Measurements from ENCODE around the gene GAST.
"Not testable (repeated sequence)": the region's sequence is repeated elsewhere in the genome, so short reads cannot be mapped to it uniquely, and the experiment has no call there.

Gene GAST

GRCh38 chr17:41697122-41697962 lies 14.8 kb upstream of the GAST start:
- intact Hi-C loops (cut with DNase I), result no loop called here
- peak in 39 of 42 donors; percentile 22 to 83 (median 55) for DNase-seq

DNA sequence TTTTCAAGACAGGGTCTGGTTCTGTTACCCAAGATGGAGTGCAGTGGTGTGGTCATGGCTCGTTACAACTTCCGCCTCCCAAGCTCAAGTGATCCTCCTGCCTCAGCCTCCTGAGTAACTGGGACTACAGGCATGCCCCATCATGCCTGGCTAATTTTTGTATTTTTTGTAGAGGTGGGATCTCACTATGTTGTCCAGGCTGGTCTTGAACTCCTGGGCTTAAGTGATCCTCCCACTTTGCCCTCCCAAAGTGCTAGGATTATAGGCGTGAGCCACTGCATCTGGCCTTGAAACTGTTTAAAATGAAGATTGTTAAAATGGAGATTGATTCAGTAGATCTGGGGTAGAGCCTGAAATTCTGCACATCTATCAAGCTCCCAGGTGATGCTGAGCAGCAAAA lies 11.3 kb upstream of the GAST start:
- DNase-seq; intact Hi-C loops (cut with DNase I): not testable (repeated sequence)

DNA sequence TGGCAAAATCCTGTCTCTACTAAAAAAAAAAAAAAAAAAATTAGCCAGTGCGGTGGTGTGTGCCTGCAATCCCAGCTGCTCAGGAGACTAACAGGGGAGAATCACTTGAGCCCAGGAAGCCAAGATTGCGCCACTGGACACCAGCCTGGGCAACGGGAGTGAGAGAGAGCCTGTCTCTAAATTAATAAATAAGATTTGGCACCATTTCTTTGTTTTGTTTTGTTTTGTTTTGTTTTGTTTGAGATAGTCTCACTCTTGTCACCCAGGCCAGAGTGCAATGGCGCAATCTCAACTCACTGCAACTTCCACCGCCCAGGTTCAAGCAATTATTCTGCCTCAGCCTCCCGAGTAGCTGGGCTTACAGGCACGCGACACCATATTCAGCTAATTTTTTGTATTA lies 9.4 kb upstream of the GAST start:
- no peak for DNase-seq
- intact Hi-C loops (cut with DNase I), result no loop called here

GRCh38 chr17:41705271-41705991 lies 6.7 kb upstream of the GAST start:
- intact Hi-C loops (cut with DNase I), result no loop called here
- peak in 10 of 42 donors; percentile 10 to 68 (median 32) for DNase-seq

DNA sequence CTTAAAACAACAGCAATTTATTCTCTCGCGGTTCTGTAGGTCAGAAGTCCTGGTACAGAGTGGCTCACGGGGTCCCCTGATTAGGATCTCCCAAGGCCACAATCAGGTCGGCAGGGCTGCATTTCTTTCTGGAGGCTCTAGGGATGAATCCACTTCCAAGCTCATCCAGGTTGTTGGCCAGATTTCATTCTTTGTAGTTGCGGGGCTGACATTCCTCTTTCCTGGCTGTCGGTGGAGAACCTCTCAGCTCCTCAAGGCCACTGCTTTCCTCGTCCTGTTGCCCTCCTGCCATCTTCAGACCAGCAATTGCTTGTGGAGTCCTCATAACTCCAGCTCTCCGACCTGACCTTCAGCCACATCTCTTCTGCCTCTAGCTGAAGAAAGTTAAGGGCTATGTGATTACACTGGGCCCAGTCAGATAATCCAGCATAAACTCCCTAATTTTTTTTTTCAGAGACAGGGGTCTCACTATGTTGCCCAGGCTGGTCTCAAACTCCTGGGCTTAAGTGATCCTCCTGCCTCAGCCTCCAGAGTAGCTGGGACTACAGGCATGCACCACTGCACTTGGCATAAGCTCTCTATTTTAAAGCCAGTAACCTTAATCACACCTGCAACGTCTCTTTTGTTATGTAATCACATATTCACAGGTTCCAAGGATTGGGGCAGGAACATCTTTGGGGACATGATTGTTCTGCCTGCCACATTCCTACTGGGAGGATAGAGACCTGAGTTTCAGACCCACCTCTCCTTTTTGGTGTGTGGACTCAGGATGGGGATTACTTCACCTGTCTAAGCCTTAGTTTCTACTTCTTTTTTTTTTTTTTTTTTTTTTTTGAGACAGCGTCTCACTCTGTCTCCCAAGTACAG lies 4.1 kb upstream of the GAST start:
- no peak for DNase-seq
- intact Hi-C loops (cut with DNase I), result no loop called here

DNA sequence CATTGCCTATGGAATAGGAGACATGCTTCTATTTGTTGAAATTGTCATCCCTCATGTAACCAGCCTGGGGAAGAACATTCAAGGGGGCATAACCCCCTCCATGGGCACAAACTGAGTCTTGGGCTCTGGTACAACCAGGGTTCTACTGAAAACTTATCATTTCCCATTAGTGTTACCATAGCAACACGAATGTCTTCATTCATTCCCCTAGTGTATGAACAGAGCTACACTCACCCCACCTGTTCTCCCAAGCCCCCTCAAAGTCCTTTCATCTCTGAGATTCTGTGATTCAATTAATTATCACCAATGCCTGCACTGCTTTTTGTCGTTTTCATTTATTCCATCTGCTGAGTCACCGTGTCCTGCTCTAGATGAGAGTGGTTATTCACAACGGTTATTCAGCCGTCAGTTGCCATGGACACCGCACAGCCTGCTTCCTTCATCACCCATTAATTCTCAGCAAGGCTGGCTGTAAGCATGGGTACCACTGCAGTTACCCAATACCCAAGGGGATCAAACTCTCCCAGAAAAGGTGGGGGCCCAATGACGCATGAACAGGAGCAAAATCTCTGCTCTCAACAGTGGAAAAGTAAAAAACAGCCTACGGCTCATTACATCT lies 1.6 kb upstream of the GAST start:
- DNase-seq, result peak; percentile 34 to 94 (median 72)
- intact Hi-C loops (cut with DNase I), result no loop called here

GRCh38 chr17:41717408-41718286 lies 5.5 kb downstream of the GAST start:
- intact Hi-C loops (cut with DNase I), result no loop called here
- peak in 10 of 42 donors; percentile 20 to 65 (median 32) for DNase-seq

DNA sequence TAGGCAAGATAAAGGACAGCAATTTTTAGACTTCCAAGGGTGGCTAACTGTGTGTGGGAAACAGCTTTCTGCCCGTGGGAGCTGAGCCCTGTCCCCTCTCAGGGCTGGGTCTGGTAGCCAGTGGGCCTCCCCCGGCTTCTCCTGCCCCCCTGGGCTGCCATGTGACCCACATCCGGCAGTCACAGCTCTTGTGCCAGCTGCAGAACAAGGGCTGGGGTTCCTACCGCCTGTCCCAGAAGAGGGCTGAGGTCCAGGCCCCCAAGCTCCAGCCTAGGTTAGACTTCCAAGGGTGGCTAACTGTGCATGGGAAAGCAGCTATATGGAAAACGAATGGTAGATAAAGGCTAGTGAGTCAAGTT lies 6.1 kb downstream of the GAST start:
- intact Hi-C loops (cut with DNase I), result no loop called here
- peak; percentile 28 to 87 (median 70) for DNase-seq

DNA sequence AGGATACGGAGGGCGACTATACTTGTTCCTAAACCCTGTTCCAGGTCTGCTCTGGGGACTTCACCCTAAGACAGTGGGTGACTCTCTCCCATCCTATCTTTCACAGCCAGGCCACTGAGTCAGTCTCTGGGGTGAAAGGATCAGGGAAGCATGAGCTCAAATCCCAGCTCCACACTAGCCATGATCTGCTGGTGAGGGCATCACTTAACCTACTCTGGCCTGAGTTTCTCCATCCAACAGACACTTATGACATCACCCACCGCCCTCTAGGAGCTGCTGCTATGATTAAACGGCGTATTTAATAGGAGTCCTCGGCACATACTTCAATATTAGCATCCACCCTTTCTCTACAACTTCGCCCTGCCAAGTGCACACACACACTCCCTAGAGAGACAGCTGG lies 10.1 kb downstream of the GAST start:
- intact Hi-C loops (cut with DNase I), result no loop called here
- no peak for DNase-seq

GRCh38 chr17:41723801-41724475 lies 11.8 kb downstream of the GAST start:
- intact Hi-C loops (cut with DNase I), result no loop called here

GRCh38 chr17:41724476-41725050 lies 12.4 kb downstream of the GAST start:
- DNase-seq, result no peak
- intact Hi-C loops (cut with DNase I), result no loop called here

More at GRCh38 chr17:41723801-41724475, 11.8 kb downstream of the GAST start:
- no peak for DNase-seq

GRCh38 chr17:41725134-41725533 lies 13.0 kb downstream of the GAST start:
- DNase-seq, result no peak
- intact Hi-C loops (cut with DNase I), result no loop called here

- intact Hi-C loops (cut with DNase I), result no loop called here
- no peak for DNase-seq
These were observed 15.9 kb downstream of the GAST start for GRCh38 chr17:41728056-41728455.

GRCh38 chr17:41730479-41730878 lies 18.3 kb downstream of the GAST start:
- DNase-seq, result no peak
- intact Hi-C loops (cut with DNase I), result no loop called here

- DNase-seq, result no peak
These were observed 19.7 kb downstream of the GAST start for GRCh38 chr17:41731836-41732235.

DNA sequence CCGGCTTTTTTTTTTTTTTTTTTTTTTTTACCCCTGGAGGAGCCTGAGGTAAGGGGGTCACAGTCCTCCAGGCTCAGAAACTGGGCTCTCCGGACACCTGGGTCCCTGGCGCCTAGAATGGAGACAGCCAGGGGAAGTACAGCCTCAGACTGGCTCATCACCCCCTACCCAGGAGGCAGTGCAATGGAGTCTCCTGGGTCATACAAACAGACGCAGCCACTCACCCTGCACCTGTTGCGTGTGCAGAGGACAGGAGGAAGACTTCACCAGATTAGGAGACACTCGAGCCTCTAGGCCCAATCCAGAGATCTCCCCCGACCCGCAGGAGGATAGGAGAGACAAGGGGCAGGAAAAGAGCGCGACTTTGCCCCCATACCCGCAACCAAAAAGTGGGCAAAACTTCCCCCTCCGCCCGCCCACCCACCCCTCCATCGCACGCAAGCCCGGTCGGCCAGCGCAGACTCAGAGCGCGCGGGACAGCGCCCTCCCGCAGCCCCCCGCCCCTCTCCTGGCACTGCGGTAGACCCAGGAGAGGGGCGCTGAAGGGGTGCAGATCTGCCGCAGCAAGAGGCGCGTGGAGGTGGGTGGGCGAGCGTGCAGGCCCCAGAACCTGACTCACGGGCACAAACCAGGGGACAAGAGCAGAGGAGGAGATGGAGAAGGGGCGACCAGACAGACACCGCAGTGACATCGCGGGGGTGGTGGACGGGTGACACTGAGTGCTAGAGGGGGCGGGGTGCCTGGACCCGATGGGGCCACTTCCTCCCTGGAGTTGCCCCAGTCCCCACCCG lies 21.4 kb downstream of the GAST start:
- no peak for DNase-seq
- intact Hi-C loops (cut with DNase I), result no loop called here

More at GRCh38 chr17:41731836-41732235, 19.7 kb downstream of the GAST start:
- intact Hi-C loops (cut with DNase I), result no loop called here
